Measurements from ENCODE around the gene ARHGAP44. TPM values are rescaled to one million over a fixed set of nuclear protein-coding genes. Genes with fewer than 3 reads are reported as not detected.

ARHGAP44 gene
- polyA plus RNA-seq, 1 donor (not counting 4 experiments of a cell fraction or from before 2014, with no cell fraction given) = 2.2 TPM

DNA sequence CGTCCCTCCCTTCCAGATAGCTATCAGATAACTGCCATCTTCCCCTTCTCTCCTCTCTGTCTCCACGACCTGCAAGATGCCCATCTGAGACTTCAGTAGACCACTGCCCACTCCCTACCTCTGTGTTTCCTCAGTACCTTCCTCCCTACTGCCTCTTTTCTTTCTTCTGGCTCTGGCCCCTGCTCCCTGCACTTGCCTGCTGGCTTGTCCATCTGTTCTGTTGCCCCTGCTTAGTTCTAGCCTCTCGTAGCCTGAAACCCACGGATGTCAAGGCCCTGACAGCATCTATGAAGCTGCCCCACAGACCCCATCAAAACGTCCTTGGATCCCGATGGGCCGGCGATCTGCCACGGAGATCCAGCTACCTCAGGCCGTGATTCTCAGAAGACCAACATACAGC, 175.5 kb downstream of the ARHGAP44 start:
- Histone ChIP-seq H3K27ac (ENCODE audit: control insufficient read depth, insufficient read depth, low read length) (no peak overlapping the region), H3K4me2 (ENCODE audit: control insufficient read depth, extremely low read depth, insufficient read depth, low read depth, low read length) (no peak overlapping the region), H3K9me1 (ENCODE audit: control insufficient read depth, extremely low read depth, insufficient read depth, low read length) (no peaks in the 10 kb centered on the region), H3K9me3 (ENCODE audit: control insufficient read depth, low read depth, low read length) (no peaks in the 10 kb centered on the region), H3K4me1 (ENCODE audit: control insufficient read depth, extremely low read depth, insufficient read depth, low read length) (no peaks in the 10 kb centered on the region), H4K20me1 (ENCODE audit: control insufficient read depth, extremely low read depth, insufficient read depth, low read length) (no peaks in the 10 kb centered on the region), H2AFZ (ENCODE audit: control insufficient read depth, low read length) (no peak overlapping the region), H3K27me3 (ENCODE audit: control insufficient read depth, extremely low read depth, insufficient read depth, low read length) (no peaks in the 10 kb centered on the region), H3K36me3 (ENCODE audit: control insufficient read depth in 2 of 2, extremely low read depth in 1 of 2, insufficient read depth in 2 of 2, low read length in 2 of 2) (no peaks in the 10 kb centered on the region), H3K9ac (ENCODE audit: control insufficient read depth, extremely low read depth, insufficient read depth, low read length) (no peak overlapping the region), H3K4me3 (ENCODE audit: control insufficient read depth in 2 of 3, extremely low read depth in 1 of 3, insufficient read depth in 2 of 3, low read depth in 1 of 3, low read length in 3 of 3) (no peak overlapping the region), H3K79me2 (ENCODE audit: control insufficient read depth, insufficient read depth, low read length) (no peaks in the 10 kb centered on the region)
- DNase-seq (ENCODE audit: low read depth, low spot score) (no peak), FAIRE-seq (no peak)
- TF ChIP-seq EZH2 (IDR thresholded peaks at IDR 0.05; ENCODE audit: low read length) = no peak
- TF ChIP-seq, protein P1, sequence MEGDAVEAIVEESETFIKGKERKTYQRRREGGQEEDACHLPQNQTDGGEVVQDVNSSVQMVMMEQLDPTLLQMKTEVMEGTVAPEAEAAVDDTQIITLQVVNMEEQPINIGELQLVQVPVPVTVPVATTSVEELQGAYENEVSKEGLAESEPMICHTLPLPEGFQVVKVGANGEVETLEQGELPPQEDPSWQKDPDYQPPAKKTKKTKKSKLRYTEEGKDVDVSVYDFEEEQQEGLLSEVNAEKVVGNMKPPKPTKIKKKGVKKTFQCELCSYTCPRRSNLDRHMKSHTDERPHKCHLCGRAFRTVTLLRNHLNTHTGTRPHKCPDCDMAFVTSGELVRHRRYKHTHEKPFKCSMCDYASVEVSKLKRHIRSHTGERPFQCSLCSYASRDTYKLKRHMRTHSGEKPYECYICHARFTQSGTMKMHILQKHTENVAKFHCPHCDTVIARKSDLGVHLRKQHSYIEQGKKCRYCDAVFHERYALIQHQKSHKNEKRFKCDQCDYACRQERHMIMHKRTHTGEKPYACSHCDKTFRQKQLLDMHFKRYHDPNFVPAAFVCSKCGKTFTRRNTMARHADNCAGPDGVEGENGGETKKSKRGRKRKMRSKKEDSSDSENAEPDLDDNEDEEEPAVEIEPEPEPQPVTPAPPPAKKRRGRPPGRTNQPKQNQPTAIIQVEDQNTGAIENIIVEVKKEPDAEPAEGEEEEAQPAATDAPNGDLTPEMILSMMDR (optimal IDR thresholded peaks at IDR 0.05 in 1 of 3, IDR thresholded peaks at IDR 0.05 in 1 of 3, conservative IDR thresholded peaks at IDR 0.05 in 1 of 3; ENCODE audit: extremely low read depth in 1 of 3, insufficient read depth in 2 of 3, low read length in 3 of 3) = no peak
- dilution Hi-C loops (cut with MboI; ENCODE audit: extremely low pct_ligation_motif_present, low sequenced_read_pairs) = loop anchor here (25.0 kb wide), 1 partner anchor 778 kb away; no protein-coding TSS in a partner anchor

DNA sequence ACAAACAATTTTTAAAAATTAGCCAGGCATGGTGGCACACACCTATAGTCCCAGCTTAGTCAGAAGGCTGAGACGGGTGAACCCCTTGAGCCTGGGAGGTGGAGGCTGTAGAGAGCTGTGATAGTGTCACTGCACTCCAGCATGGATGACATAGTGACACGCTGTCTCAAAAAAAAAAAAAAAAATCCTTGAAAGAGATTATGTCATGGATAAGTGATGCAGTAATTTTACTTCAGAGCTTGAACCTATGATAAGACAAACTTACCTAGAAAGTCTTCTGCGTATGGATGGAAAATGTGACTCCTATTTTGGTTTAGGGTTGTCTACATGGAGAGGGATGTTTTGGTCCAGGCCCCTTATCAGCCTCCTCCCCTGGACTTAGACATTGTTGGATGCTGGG, 176.7 kb downstream of the ARHGAP44 start:
- FAIRE-seq (no peak), DNase-seq (ENCODE audit: low read depth, low spot score) (no peak)
- Histone ChIP-seq H3K9me3 (ENCODE audit: control insufficient read depth, low read depth, low read length) (no peaks in the 10 kb centered on the region), H3K9ac (ENCODE audit: control insufficient read depth, extremely low read depth, insufficient read depth, low read length) (no peak overlapping the region), H3K4me1 (ENCODE audit: control insufficient read depth, extremely low read depth, insufficient read depth, low read length) (no peaks in the 10 kb centered on the region), H3K9me1 (ENCODE audit: control insufficient read depth, extremely low read depth, insufficient read depth, low read length) (no peaks in the 10 kb centered on the region), H3K4me3 (ENCODE audit: control insufficient read depth in 2 of 3, extremely low read depth in 1 of 3, insufficient read depth in 2 of 3, low read depth in 1 of 3, low read length in 3 of 3) (no peak overlapping the region), H3K27me3 (ENCODE audit: control insufficient read depth, extremely low read depth, insufficient read depth, low read length) (no peaks in the 10 kb centered on the region), H3K27ac (ENCODE audit: control insufficient read depth, insufficient read depth, low read length) (no peak overlapping the region), H3K4me2 (ENCODE audit: control insufficient read depth, extremely low read depth, insufficient read depth, low read depth, low read length) (no peak overlapping the region), H2AFZ (ENCODE audit: control insufficient read depth, low read length) (no peak overlapping the region), H3K79me2 (ENCODE audit: control insufficient read depth, insufficient read depth, low read length) (no peaks in the 10 kb centered on the region), H3K36me3 (ENCODE audit: control insufficient read depth in 2 of 2, extremely low read depth in 1 of 2, insufficient read depth in 2 of 2, low read length in 2 of 2) (no peaks in the 10 kb centered on the region), H4K20me1 (ENCODE audit: control insufficient read depth, extremely low read depth, insufficient read depth, low read length) (no peaks in the 10 kb centered on the region)
- dilution Hi-C loops (cut with MboI; ENCODE audit: extremely low pct_ligation_motif_present, low sequenced_read_pairs) = loop anchor here (25.0 kb wide), 1 partner anchor 779 kb away; no protein-coding TSS in a partner anchor
- TF ChIP-seq, protein P1 (optimal IDR thresholded peaks at IDR 0.05 in 1 of 3, IDR thresholded peaks at IDR 0.05 in 1 of 3, conservative IDR thresholded peaks at IDR 0.05 in 1 of 3; ENCODE audit: extremely low read depth in 1 of 3, insufficient read depth in 2 of 3, low read length in 3 of 3) = no peak
- TF ChIP-seq EZH2 (IDR thresholded peaks at IDR 0.05; ENCODE audit: low read length) = no peak
